ENCODE results near the gene UBALD2.
"Not testable (repeated sequence)": the region's sequence is repeated elsewhere in the genome, so short reads cannot be mapped to it uniquely, and the experiment has no call there.

The UBALD2 gene

GRCh38 chr17:76264755-76265623, at the start of gene UBALD2:
TSS of gene UBALD2 (plus strand) at chr17:76265348. CDS start at chr17:76265506, 158 bp downstream.
- peak; percentile 99 for DNase-seq

GRCh38 chr17:76217081-76217480, 48.1 kb upstream of the UBALD2 start:
- DNase-seq: no peak

DNA sequence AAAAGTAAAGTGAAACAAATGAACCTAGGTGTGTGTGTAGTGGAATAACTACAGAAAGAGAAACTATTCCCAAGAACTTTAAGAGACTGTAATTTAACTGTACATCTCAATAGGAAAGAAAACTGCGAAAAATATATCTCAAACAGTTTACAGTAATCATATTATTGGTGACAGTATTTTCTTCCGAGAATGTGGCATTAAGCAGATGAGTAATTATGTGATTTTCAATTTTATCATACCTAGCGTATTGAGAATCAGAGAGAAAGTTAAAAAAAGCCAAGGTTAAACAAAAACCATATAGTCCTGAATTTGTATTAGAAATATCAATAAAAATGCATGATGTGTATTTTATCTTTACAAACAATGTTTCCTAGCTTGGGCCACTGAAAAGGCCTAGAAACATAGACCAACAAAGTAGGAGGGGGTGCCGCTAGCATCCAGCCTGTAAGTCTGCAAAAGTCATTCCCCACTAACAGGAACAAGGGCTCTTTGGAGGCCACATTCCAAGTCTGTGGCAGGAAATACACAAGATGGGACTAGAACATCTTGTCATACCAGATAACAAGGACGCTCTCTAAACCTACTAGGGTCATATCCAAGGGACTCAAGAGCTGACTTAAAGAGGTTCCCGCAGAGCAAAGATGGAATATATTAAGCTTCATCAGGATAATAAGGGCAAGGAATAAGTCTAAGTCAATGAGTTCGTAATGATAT, 45.3 kb upstream of the UBALD2 start:
- DNase-seq: no peak

DNA sequence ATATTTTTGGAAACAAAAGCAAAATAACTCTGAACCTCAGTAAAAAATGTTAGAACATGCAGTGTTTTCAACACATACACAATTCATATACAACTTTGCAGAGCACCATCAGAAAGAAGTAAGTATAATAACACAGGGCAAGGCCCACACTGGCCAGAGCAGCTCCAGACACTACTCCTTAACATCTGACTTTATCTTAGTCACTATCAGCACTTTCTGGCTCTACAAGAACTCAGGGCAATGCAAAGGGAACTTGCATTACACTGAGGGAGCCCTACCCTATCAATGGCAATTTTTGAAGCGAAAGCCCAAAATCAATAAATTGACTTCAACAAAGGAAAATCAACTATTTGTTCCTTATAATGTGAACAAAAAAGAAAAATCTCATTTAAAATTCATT, 41.3 kb upstream of the UBALD2 start:
- DNase-seq: no peak

DNA sequence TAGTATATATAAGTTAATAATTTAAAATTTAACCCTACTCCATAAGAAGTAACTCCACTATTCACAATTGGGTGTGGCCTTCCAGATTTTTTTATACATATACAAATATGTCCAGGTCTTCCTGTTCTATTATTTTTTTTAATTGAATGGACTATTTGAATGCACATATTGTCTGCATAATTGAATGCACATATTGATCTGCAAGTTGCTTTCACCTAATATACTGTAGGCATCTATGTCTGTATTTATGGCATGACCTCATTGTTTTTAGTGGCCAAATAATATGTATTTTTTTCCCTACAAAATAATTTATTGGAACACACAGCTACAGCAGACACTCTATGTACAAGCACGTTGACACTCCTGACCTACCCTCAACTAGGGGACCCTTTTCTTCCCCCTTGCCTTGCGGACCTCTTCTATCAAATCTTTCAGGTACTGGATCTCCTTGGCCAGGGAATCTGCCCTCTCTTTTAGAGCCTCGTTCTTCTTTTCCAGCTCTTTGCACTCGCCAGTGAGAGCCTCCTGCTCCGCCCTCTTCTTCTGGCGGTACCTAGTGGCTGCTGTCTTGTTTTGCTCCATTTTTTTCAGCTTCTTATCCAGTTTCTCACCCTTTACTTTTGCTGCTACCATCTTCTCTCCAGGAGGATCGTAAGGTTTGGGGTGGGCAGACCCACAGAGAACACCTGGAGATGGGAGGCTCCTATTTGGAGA, 39.6 kb upstream of the UBALD2 start:
- DNase-seq: not testable (repeated sequence)

- DNase-seq: not testable (repeated sequence)
These were observed 38.4 kb upstream of the UBALD2 start for GRCh38 chr17:76226749-76227148.

DNA sequence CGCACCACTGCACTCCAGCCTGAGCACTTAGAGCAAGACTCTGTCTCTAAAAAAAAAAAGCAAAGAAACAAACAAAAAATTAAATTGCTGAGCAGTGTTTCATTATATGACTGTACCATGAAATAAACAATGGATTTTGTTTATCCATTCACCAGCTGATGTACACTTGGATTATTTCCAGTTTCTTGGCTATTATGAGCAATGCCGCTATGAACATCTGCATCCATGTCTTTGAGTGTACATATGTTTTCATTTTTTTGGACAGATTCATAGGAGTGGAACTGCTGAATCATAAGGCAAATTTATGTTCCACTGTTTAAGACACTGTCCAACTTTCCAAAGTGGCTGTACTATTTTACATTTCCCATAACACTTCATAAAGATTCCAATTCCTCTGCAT, 32.8 kb upstream of the UBALD2 start:
- no peak for DNase-seq

- DNase-seq: no peak
These were observed 31.4 kb upstream of the UBALD2 start for GRCh38 chr17:76233588-76234353.

- DNase-seq: no peak
These were observed 30.8 kb upstream of the UBALD2 start for GRCh38 chr17:76234354-76234679.

GRCh38 chr17:76235883-76236282, 29.3 kb upstream of the UBALD2 start:
- DNase-seq: no peak

DNA sequence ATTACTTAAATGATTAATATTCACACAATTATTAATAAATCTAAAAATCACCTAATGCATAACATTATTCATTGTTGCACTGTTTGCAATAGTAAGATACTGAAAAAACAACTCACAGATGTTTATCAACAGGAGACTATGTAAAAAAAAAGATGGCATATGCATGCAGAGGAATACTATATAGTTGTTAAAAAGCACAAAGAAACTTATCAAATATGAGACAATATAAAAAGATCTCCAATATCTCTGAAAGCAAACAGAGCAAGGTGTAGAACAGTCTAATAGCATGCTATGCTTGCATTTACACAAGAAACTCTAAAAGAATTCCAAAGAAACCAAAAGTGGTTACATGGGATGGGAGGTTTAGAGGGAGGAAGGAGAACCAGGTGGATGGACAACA, 28.5 kb upstream of the UBALD2 start:
- DNase-seq: no peak

DNA sequence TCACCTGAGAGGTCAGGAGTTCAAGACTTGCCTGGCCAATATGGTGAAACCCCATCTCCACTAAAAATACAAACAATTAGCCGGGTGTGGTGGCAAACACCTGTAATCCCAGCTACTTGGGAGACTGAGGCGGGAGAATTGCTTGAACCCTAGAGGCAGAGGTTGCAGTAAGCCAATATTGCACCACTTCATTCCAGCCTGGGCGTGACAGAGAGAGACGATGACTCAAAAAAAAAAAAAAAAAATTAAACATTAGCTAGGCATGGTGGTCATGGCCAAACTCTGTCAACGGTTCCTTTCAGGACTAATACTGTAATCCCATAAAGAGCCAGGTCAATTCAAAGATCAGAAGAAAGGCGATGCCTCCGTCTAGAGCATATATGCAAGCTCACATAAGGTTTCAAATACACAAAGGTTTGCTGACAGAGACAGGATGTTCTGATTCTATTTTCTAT, 27.3 kb upstream of the UBALD2 start:
- DNase-seq: no peak

DNA sequence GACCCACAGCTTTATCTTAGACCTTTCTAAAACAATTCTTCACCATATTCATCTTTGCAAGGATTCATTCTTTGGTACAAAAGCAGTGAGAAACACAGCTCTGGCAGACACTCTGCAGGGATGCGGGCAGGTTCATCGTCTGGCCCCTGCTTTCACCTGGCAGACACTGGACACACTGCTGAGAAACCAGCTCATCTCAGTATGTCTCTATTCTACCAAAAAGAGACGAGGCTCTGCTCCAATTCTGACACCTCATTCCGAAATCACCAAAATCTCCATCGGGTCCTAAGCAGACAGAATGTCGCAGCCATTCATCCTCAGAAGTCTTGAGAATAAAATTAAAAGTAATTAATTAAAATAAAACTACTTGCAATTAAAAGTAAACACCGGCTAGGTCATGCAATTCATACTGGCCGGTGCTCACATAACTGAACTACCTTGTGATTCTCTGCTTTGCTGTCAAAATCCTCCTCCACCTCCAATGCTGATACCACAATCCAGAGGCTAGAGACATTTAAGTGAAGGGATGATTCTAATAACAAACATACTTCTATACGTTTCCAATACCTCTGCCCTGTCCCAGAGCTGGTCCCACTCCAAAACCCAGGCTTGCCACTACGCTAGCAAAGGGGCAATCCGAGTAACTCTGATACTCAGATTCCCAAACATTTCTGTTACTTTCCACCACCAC, 26.2 kb upstream of the UBALD2 start:
- no peak for DNase-seq

- DNase-seq: no peak
These were observed 25.4 kb upstream of the UBALD2 start for GRCh38 chr17:76239538-76240274.

DNA sequence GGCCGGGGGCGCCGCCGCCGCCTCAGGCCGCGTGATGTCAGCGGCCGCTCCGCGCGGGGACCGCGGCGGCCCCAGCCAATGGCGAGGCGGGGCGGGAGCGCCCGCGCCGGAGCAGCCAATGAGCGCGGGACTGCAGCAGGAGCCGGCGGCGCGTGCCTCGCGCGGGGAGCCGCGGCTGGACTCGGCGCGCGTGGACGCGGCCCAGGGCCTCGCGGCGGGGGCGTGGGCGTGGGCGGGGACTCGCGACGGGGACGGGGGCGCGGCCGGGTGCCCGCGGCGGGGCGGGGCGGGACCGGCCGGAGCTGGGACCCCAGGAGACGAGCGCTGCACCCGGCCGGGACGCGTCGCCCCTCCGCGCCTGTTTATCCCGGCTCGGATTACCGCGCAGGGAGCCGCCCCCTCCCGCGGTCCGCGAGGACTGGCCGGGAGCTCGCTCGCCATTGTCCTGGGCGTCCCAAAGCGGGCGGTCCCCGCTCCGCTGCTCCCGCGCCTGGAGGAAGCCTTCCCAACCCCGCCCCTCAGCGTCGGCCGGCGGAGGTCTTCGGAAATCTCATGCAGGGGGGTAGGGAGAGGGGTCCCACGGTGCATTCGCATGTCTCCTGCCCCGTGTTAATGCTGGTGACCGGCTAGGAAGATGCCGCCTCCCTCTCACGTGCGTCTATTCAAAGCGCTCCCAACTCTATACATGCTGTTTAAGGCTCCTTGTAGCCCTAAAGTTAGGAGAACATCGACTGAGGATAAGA, 24.5 kb upstream of the UBALD2 start, which contains the start of gene RNF157:
RNF157 (minus strand) TSS at position 33 of the 743 bp plus-strand sequence. CDS start 253 bp downstream, outside the sequence.
- peak; percentile 83 for DNase-seq

DNA sequence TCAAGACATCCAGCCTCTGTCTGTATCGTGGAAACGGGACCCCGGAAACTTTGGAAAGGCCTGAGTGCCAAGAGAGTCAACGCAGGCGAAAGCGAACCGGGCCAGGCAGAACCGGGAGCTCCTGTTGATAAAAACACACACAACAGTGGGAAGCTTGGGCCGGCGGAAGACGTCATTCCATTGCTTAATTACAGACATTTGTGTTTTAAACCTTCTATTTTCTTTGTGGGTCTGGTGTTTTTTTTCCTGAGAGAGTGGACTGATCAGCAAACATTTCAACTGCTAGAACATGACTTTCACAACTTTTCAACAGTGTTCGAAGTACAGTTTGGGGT, 24.0 kb upstream of the UBALD2 start:
- peak; percentile 28 for DNase-seq

- no peak for DNase-seq
These were observed 23.4 kb upstream of the UBALD2 start for GRCh38 chr17:76241691-76242255.

DNA sequence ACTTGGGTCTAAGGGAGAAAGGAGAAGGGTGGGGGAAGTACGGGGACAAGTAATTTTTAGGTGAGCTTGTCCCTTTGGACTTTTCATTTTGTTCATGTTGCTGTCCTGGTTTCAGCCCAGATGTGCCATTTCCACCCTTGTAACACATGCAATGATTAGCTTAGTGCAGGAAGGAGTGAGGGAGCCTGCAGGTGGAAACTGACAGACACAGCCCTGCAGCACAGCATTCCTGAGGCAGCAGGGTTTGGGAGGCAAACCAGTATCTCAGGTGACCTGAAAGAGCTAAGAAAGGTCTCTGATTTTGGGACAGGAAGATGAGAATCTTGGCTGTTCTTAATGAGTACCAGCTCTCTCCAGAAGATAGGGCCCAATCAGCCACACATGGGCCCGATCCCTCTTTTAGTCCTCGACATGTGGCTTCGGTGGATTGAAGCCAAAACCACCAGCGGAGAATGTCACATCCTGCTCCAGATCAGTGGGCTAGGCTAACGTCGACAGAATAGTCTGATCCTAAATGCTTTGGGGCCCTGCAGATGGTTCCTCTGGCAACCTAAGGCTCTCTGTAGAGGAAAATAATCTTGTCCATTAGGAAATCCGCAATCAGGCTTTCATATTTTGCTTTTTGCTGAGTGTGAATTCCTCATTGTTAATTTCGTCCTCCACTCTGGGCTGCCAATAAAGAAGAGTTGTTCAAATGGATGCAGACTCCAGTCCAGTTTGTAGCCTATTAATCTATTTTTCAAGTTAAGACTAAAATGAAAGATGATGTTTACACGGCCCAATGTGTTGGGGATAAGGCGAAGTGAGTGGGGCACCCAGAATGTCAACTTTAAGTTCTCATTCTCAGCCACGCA, 21.1 kb upstream of the UBALD2 start:
- DNase-seq: no peak

GRCh38 chr17:76244721-76245120, 20.4 kb upstream of the UBALD2 start:
- DNase-seq: not testable (repeated sequence)

Data from midbrain (tissue), 1 donor.